HEK293 (cell line): ENCODE data around the gene FGF10.

Experiments used
- BCL11A ChIP-seq: fragments of 450-650 bp; formaldehyde crosslinking; IDR thresholded peaks from 2 replicates; pipeline ENCODE4 v1.5.1; 2016; ENCODE audit warnings: low read depth, missing biosample characterization, missing genetic modification characterization
- TCF7L2 ChIP-seq: IDR thresholded peaks from 2 replicates; pipeline ENCODE4 v1.6.1; 2011; ENCODE audit warnings: low read depth, mild to moderate bottlenecking, inconsistent platforms, low read length, moderate library complexity, borderline replicate concordance
- TRIM28 ChIP-seq: IDR thresholded peaks from 2 replicates; pipeline ENCODE4 v1.6.1; 2011; ENCODE audit warnings: low read length, control low read depth, borderline replicate concordance
- ZBTB8A ChIP-seq: fragments of 450-650 bp; formaldehyde crosslinking; IDR thresholded peaks from 2 replicates; pipeline ENCODE4 v1.5.1; 2016; ENCODE audit warnings: missing biosample characterization, missing genetic modification characterization
- ZNF274 ChIP-seq, 2 experiments: fragments of 200-500 bp in 1 of 2; fragments of 450-650 bp in 1 of 2; sonication (Bioruptor generic) in 1 of 2; formaldehyde crosslinking in 1 of 2; IDR thresholded peaks; 2 replicates each; pipeline versions ENCODE4 v1.5.1 to v1.6.1; 2014 to 2016; ENCODE audit warnings: borderline replicate concordance in 1 of 2, inconsistent platforms in 1 of 2, low read length in 1 of 2, missing biosample characterization in 1 of 2, missing genetic modification characterization in 1 of 2
- TF ChIP-seq, protein P1 (sequence below): fragments of 450-650 bp; formaldehyde crosslinking; IDR thresholded peaks from 2 replicates; pipeline ENCODE4 v1.5.1; 2016; ENCODE audit warnings: missing biosample characterization, missing genetic modification characterization
- TF ChIP-seq, protein P2 (sequence below): fragments of 450-650 bp; formaldehyde crosslinking; IDR thresholded peaks from 2 replicates; pipeline ENCODE4 v1.5.1; 2017; ENCODE audit warnings: missing biosample characterization, mild to moderate bottlenecking, missing genetic modification characterization, moderate library complexity
- TF ChIP-seq, protein P3 (sequence below): fragments of 450-650 bp; formaldehyde crosslinking; IDR thresholded peaks from 2 replicates; pipeline ENCODE4 v1.5.1; 2016; ENCODE audit warnings: missing biosample characterization, missing genetic modification characterization
- TF ChIP-seq, protein P4 (sequence below): sonication (generic); formaldehyde crosslinking; IDR thresholded peaks from 2 replicates; pipeline ENCODE4 v1.8.1; 2022; ENCODE audit warnings: mild to moderate bottlenecking, moderate library complexity, missing genetic modification reagents
- TF ChIP-seq, protein P5 (sequence below): fragments of 450-650 bp; formaldehyde crosslinking; IDR thresholded peaks from 2 replicates; pipeline ENCODE4 v1.5.1; 2016; ENCODE audit warnings: missing biosample characterization, missing genetic modification characterization
- TF ChIP-seq, protein P6 (sequence below): fragments of 450-650 bp; formaldehyde crosslinking; IDR thresholded peaks from 2 replicates; pipeline ENCODE4 v1.5.1; 2016; ENCODE audit warnings: missing biosample characterization, missing genetic modification characterization

DNA sequence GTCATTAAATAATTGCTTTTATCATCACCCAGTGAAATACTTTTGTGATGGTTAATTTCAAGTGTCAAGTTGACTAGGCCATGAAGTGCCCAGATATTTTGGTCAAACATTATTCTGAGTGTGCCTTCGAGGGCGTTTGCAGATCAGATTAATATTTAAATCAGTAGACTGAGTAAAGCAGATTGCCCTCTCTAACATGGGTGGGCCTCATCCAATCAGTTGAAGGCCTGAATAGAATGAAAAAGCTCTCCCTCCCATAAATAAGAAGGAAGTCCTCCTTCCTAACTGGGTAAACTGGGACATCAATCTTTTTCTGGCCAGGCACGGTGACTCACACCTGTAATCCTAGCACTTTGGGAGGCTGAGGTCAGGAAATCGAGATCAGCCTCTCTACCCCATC lies 12.4 kb upstream of the FGF10 start:
- TF ChIP-seq, protein P1, sequence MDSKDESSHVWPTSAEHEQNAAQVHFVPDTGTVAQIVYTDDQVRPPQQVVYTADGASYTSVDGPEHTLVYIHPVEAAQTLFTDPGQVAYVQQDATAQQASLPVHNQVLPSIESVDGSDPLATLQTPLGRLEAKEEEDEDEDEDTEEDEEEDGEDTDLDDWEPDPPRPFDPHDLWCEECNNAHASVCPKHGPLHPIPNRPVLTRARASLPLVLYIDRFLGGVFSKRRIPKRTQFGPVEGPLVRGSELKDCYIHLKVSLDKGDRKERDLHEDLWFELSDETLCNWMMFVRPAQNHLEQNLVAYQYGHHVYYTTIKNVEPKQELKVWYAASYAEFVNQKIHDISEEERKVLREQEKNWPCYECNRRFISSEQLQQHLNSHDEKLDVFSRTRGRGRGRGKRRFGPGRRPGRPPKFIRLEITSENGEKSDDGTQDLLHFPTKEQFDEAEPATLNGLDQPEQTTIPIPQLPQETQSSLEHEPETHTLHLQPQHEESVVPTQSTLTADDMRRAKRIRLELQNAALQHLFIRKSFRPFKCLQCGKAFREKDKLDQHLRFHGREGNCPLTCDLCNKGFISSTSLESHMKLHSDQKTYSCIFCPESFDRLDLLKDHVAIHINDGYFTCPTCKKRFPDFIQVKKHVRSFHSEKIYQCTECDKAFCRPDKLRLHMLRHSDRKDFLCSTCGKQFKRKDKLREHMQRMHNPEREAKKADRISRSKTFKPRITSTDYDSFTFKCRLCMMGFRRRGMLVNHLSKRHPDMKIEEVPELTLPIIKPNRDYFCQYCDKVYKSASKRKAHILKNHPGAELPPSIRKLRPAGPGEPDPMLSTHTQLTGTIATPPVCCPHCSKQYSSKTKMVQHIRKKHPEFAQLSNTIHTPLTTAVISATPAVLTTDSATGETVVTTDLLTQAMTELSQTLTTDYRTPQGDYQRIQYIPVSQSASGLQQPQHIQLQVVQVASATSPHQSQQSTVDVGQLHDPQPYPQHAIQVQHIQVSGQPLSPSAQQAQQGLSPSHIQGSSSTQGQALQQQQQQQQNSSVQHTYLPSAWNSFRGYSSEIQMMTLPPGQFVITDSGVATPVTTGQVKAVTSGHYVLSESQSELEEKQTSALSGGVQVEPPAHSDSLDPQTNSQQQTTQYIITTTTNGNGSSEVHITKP, result no peak
- TF ChIP-seq, protein P2, sequence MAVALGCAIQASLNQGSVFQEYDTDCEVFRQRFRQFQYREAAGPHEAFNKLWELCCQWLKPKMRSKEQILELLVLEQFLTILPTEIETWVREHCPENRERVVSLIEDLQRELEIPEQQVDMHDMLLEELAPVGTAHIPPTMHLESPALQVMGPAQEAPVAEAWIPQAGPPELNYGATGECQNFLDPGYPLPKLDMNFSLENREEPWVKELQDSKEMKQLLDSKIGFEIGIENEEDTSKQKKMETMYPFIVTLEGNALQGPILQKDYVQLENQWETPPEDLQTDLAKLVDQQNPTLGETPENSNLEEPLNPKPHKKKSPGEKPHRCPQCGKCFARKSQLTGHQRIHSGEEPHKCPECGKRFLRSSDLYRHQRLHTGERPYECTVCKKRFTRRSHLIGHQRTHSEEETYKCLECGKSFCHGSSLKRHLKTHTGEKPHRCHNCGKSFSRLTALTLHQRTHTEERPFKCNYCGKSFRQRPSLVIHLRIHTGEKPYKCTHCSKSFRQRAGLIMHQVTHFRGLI (tag by site-specific recombination), result no peak
- TF ChIP-seq TCF7L2, result no peak
- TF ChIP-seq, protein P3, sequence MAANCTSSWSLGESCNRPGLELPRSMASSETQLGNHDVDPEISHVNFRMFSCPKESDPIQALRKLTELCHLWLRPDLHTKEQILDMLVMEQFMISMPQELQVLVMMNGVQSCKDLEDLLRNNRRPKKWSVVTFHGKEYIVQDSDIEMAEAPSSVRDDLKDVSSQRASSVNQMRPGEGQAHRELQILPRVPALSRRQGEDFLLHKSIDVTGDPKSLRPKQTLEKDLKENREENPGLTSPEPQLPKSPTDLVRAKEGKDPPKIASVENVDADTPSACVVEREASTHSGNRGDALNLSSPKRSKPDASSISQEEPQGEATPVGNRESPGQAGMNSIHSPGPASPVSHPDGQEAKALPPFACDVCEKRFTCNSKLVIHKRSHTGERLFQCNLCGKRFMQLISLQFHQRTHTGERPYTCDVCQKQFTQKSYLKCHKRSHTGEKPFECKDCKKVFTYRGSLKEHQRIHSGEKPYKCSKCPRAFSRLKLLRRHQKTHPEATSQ, result no peak
- TF ChIP-seq TRIM28, result no peak
- TF ChIP-seq, protein P4, sequence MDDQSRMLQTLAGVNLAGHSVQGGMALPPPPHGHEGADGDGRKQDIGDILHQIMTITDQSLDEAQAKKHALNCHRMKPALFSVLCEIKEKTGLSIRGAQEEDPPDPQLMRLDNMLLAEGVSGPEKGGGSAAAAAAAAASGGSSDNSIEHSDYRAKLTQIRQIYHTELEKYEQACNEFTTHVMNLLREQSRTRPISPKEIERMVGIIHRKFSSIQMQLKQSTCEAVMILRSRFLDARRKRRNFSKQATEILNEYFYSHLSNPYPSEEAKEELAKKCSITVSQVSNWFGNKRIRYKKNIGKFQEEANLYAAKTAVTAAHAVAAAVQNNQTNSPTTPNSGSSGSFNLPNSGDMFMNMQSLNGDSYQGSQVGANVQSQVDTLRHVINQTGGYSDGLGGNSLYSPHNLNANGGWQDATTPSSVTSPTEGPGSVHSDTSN (CRISPR knock-in tag), result no peak
- TF ChIP-seq ZNF274 (IDR thresholded peaks at IDR 0.05; ENCODE audit: low read length), result no peak
- no peak for TF ChIP-seq ZNF274 (tag by site-specific recombination; IDR thresholded peaks at IDR 0.05; ENCODE audit: borderline replicate concordance)
- no peak for TF ChIP-seq ZBTB8A (tag by site-specific recombination)
- TF ChIP-seq, protein P5, sequence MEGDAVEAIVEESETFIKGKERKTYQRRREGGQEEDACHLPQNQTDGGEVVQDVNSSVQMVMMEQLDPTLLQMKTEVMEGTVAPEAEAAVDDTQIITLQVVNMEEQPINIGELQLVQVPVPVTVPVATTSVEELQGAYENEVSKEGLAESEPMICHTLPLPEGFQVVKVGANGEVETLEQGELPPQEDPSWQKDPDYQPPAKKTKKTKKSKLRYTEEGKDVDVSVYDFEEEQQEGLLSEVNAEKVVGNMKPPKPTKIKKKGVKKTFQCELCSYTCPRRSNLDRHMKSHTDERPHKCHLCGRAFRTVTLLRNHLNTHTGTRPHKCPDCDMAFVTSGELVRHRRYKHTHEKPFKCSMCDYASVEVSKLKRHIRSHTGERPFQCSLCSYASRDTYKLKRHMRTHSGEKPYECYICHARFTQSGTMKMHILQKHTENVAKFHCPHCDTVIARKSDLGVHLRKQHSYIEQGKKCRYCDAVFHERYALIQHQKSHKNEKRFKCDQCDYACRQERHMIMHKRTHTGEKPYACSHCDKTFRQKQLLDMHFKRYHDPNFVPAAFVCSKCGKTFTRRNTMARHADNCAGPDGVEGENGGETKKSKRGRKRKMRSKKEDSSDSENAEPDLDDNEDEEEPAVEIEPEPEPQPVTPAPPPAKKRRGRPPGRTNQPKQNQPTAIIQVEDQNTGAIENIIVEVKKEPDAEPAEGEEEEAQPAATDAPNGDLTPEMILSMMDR (tag by site-specific recombination), result no peak
- TF ChIP-seq BCL11A (tag by site-specific recombination), result no peak
- TF ChIP-seq, protein P6, sequence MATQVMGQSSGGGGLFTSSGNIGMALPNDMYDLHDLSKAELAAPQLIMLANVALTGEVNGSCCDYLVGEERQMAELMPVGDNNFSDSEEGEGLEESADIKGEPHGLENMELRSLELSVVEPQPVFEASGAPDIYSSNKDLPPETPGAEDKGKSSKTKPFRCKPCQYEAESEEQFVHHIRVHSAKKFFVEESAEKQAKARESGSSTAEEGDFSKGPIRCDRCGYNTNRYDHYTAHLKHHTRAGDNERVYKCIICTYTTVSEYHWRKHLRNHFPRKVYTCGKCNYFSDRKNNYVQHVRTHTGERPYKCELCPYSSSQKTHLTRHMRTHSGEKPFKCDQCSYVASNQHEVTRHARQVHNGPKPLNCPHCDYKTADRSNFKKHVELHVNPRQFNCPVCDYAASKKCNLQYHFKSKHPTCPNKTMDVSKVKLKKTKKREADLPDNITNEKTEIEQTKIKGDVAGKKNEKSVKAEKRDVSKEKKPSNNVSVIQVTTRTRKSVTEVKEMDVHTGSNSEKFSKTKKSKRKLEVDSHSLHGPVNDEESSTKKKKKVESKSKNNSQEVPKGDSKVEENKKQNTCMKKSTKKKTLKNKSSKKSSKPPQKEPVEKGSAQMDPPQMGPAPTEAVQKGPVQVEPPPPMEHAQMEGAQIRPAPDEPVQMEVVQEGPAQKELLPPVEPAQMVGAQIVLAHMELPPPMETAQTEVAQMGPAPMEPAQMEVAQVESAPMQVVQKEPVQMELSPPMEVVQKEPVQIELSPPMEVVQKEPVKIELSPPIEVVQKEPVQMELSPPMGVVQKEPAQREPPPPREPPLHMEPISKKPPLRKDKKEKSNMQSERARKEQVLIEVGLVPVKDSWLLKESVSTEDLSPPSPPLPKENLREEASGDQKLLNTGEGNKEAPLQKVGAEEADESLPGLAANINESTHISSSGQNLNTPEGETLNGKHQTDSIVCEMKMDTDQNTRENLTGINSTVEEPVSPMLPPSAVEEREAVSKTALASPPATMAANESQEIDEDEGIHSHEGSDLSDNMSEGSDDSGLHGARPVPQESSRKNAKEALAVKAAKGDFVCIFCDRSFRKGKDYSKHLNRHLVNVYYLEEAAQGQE (tag by site-specific recombination), result no peak
